Esophagus muscularis mucosa (tissue), 3 donors: ENCODE measurements around the gene STARD13.

Experiments
- POLR2A ChIP-seq: fragments of 450-650 bp; IDR thresholded peaks from one replicate; pipeline ENCODE4 v1.6.1; 2017; ENCODE audit warnings: antibody characterized with exemption, moderate library complexity, mild to moderate bottlenecking, low read depth
- POLR2AphosphoS5 ChIP-seq, 2 donors: sonication (generic); formaldehyde crosslinking; IDR thresholded peaks; one replicate each; pipeline ENCODE4 v1.6.1; 2017; ENCODE audit warnings: antibody characterized with exemption in 2 of 2
- TF ChIP-seq, protein P1 (sequence below), 3 experiments: fragments of 200-600 bp in 2 of 3; fragments of 450-650 bp in 1 of 3; sonication (generic) in 2 of 3; IDR thresholded peaks; one replicate each; pipeline ENCODE4 v1.5.1; 2017 to 2019; ENCODE audit warnings: antibody characterized with exemption in 3 of 3, mild to moderate bottlenecking in 2 of 3, moderate library complexity in 1 of 3

- no peak for TF ChIP-seq POLR2A
- TF ChIP-seq, protein P1, sequence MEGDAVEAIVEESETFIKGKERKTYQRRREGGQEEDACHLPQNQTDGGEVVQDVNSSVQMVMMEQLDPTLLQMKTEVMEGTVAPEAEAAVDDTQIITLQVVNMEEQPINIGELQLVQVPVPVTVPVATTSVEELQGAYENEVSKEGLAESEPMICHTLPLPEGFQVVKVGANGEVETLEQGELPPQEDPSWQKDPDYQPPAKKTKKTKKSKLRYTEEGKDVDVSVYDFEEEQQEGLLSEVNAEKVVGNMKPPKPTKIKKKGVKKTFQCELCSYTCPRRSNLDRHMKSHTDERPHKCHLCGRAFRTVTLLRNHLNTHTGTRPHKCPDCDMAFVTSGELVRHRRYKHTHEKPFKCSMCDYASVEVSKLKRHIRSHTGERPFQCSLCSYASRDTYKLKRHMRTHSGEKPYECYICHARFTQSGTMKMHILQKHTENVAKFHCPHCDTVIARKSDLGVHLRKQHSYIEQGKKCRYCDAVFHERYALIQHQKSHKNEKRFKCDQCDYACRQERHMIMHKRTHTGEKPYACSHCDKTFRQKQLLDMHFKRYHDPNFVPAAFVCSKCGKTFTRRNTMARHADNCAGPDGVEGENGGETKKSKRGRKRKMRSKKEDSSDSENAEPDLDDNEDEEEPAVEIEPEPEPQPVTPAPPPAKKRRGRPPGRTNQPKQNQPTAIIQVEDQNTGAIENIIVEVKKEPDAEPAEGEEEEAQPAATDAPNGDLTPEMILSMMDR (IDR thresholded peaks at IDR 0.05): no peak
- TF ChIP-seq POLR2AphosphoS5 (IDR thresholded peaks at IDR 0.05): no peak
Measured at GRCh38 chr13:33208290-33209220, 77.0 kb downstream of the STARD13 start.
